ENCODE results near the gene AAMP. TPM values are rescaled to one million over a fixed set of nuclear protein-coding genes. Genes with fewer than 3 reads are reported as not detected.
"Not testable (repeated sequence)": the region's sequence is repeated elsewhere in the genome, so short reads cannot be mapped to it uniquely, and the experiment has no call there.

AAMP gene
- total RNA-seq, 2 experiments from 2014 or later, result 45.2 to 51.7 TPM

GRCh38 chr2:218276986-218277755, 7.2 kb upstream of the AAMP start:
- Mint-ChIP-seq H3K36me3 (peaks cover 19% of the 10 kb centered on the region), H3K4me3 (no peak overlapping the region)

DNA sequence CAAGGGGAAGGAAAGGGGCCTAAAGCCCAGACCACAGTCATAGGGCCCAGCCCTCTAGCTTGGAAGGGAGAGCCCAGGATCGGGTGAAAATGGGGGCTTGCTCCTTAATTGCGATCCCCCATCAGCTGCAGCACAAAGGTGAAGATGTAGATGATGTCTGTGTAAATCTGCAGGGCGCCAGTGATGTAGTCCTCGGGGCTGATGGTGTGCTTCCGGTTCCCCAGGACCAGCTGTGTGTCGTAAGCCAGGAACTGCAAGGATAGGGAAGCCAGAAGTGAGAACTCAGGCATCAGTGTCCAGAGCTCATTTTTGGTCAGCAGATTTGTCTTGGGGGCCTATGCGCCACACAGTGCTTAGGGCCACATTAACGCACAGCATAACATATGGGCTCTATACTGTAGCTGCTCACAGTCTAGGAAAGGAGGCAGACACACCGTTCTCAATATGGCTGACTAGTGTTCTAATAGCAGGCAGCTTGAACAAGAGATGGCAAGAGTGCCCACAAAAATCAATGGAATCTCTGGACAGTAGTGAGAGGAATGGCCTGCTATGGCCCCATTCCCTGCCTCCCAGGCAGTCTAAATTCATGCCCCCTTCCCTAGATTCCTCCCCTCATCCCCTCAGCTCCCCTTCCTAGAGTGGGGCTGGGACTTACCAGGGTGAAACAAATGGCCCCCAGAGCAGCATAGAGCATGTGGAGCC, 5.6 kb upstream of the AAMP start:
- Mint-ChIP-seq H3K36me3 (peaks cover 17% of the 10 kb centered on the region), H3K4me1 (peaks cover 23% of the 10 kb centered on the region), H3K4me3 (no peak overlapping the region), H3K27ac (no peak overlapping the region), H3K27me3 (no peaks in the 10 kb centered on the region), H3K9me3 (no peaks in the 10 kb centered on the region)
- ATAC-seq (ENCODE audit: low read depth), result no peak
- POLR2A ChIA-PET, result interaction anchor here (0.5 to 7.8 kb wide), 3 partner anchors 10 to 444 kb away, joined by 4 to 76 read pairs (median 5); no protein-coding TSS in a partner anchor
- DNase-seq, result no peak

More at GRCh38 chr2:218276986-218277755, 7.2 kb upstream of the AAMP start:
- Mint-ChIP-seq H3K27ac (peak overlapping the region; percentile 35), H3K4me1 (peaks cover 12% of the 10 kb centered on the region), H3K9me3 (no peaks in the 10 kb centered on the region), H3K27me3 (no peaks in the 10 kb centered on the region)
- ATAC-seq (ENCODE audit: low read depth), result no peak
- POLR2A ChIA-PET, result interaction anchor here (7.8 kb wide), 1 partner anchor 8 kb away, joined by 76 read pairs; no protein-coding TSS in a partner anchor
- no peak for DNase-seq

DNA sequence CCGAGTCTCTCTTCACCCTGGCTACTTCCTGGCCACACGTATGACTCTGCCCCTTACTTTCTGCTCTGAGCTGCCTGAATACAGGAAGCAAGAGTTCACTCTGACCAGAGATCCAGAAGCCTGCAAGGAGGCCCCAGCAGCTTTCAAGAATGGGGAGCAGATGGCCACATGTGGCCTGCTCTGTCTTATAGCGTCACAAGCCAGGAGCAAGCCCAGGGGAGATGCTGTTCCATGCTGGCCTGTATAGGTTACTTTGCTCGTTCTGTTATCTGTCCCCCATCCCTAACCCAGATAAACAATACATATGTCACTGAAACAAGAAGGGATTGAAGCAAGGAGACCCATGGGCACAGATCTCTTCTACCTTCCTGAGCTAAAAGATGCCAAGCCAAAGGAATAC, 4.6 kb upstream of the AAMP start:
- H3K4me1 Mint-ChIP-seq, result peaks cover 23% of the 10 kb centered on the region
- H3K4me3 Mint-ChIP-seq, result no peak overlapping the region
- no peak for DNase-seq
- peaks cover 11% of the 10 kb centered on the region for H3K36me3 Mint-ChIP-seq
- H3K27ac Mint-ChIP-seq, result no peak overlapping the region
- H3K27me3 Mint-ChIP-seq, result no peaks in the 10 kb centered on the region
- no peaks in the 10 kb centered on the region for H3K9me3 Mint-ChIP-seq
- POLR2A ChIA-PET, result interaction anchor here (0.5 to 7.8 kb wide), 3 partner anchors 11 to 23 kb away, joined by 4 to 76 read pairs (median 5); no protein-coding TSS in a partner anchor
- ATAC-seq (ENCODE audit: low read depth), result no peak

GRCh38 chr2:218273908-218274249, 3.9 kb upstream of the AAMP start:
- POLR2A ChIA-PET, result interaction anchor here (1.0 to 7.8 kb wide), 4 partner anchors 12 to 120 kb away, joined by 3 to 76 read pairs (median 5); no protein-coding TSS in a partner anchor
- peaks cover 13% of the 10 kb centered on the region for H3K36me3 Mint-ChIP-seq
- no peak for DNase-seq

DNA sequence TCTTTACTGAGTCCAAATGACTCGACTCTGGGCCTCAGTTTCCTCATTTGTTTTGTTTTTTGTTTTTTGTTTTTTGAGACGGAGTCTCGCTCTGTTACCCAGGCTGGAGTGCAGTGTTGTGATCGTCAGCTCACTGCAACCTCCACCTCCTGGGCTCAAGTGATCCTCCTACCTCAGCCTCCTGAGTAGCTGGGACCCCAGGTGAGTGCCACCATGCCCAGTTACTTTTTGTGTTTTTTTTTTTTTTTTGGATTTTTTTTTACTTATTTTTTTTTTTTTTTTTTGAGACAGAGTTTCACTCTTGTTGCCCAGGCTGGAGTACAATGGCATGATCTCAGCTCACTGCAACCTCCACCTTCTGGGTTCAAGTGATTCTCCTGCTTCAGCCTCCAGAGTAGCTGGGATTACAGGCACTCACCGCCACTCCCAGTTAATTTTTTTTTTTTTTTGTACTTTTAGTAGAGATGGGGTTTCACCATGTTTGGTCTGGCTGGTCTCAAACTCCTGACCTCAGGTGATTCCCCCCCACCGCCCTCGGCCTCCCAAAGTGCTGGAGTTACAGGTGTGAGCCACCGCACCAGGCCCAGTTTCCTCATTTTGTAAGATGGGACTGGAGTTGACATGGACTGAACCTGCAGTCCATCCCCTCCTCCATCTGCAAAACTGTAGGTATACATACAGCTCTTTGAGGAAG, 3.4 kb upstream of the AAMP start:
- H3K9me3 Mint-ChIP-seq; H3K4me3 Mint-ChIP-seq; ATAC-seq (ENCODE audit: low read depth); H3K27me3 Mint-ChIP-seq; DNase-seq: not testable (repeated sequence)
- Mint-ChIP-seq H3K36me3 (peaks cover 13% of the 10 kb centered on the region), H3K27ac (peak overlapping the region; percentile 64), H3K4me1 (peaks cover 28% of the 10 kb centered on the region)
- POLR2A ChIA-PET, result interaction anchor here (0.7 to 7.8 kb wide), 7 partner anchors 12 to 1501 kb away, joined by 3 to 76 read pairs (median 3); no protein-coding TSS in a partner anchor

More at GRCh38 chr2:218273908-218274249, 3.9 kb upstream of the AAMP start:
- Mint-ChIP-seq H3K27me3 (no peaks in the 10 kb centered on the region), H3K27ac (peak overlapping the region; percentile 64), H3K4me1 (peaks cover 28% of the 10 kb centered on the region), H3K9me3 (no peaks in the 10 kb centered on the region), H3K4me3 (no peak overlapping the region)
- ATAC-seq (ENCODE audit: low read depth), result no peak

DNA sequence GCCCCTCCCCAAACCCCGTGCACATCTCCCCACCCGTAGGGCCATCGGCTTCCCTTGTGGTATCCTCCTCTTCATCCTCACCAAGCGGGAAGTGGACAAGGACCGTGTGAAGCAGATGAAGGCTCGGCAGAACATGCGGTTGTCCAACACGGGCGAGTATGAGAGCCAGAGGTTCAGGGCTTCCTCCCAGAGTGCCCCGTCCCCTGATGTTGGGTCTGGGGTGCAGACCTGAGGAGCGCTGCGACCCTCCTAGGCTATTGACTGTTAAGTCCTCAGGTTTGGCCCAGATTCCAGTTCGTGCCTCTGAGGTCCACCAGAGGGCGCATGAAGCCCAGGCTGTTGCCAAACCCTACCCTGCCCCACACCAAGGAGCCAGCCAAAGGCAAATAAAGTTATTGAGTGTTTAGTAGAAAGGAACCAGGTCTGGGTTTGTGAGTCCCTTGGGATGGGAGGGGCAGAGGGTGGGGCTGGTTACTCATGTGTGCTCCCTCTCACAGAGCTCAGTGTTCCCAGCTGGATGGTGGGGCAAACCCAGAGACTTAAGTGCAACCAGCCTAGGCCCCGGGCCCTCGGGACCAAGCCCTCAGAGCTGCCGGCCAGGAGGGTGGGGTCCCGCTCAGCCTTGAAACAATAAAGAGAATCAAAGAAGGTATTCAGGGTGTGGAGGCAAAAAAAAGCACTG, 2.7 kb upstream of the AAMP start:
- DNase-seq (peak; percentile 76), ATAC-seq (ENCODE audit: low read depth) (peak; percentile 13)
- peaks cover 13% of the 10 kb centered on the region for H3K36me3 Mint-ChIP-seq
- H3K27ac Mint-ChIP-seq, result peak overlapping the region; percentile 32
- no peaks in the 10 kb centered on the region for H3K9me3 Mint-ChIP-seq
- no peaks in the 10 kb centered on the region for H3K27me3 Mint-ChIP-seq
- peaks cover 28% of the 10 kb centered on the region for H3K4me1 Mint-ChIP-seq
- POLR2A ChIA-PET, result interaction anchor here (0.7 to 7.8 kb wide), 9 partner anchors 13 to 1500 kb away, joined by 3 to 76 read pairs (median 3); no protein-coding TSS in a partner anchor
- peak overlapping the region; percentile 37 for H3K4me3 Mint-ChIP-seq

- Mint-ChIP-seq H3K27me3 (no peaks in the 10 kb centered on the region), H3K9me3 (no peaks in the 10 kb centered on the region), H3K36me3 (peaks cover 12% of the 10 kb centered on the region), H3K4me3 (peak overlapping the region; percentile 91), H3K4me1 (peaks cover 29% of the 10 kb centered on the region), H3K27ac (peak overlapping the region; percentile 7)
- no peak for ATAC-seq (ENCODE audit: low read depth)
- POLR2A ChIA-PET, result interaction anchor here (1.0 to 7.8 kb wide), 4 partner anchors 14 to 128 kb away, joined by 3 to 76 read pairs (median 6); partner anchors contain the start of gene CTDSP1
- DNase-seq, result no peak
Observed at GRCh38 chr2:218271865-218272530, 2.1 kb upstream of the AAMP start.

GRCh38 chr2:218271487-218271797, 1.5 kb upstream of the AAMP start:
- Mint-ChIP-seq H3K4me3 (peak overlapping the region; percentile 91), H3K4me1 (peaks cover 31% of the 10 kb centered on the region), H3K27ac (peak overlapping the region; percentile 91), H3K36me3 (peaks cover 11% of the 10 kb centered on the region), H3K27me3 (no peaks in the 10 kb centered on the region), H3K9me3 (no peaks in the 10 kb centered on the region)
- ATAC-seq (ENCODE audit: low read depth) (no peak), DNase-seq (no peak)
- POLR2A ChIA-PET, result interaction anchor here (1.0 to 7.8 kb wide), 5 partner anchors 14 to 129 kb away, joined by 3 to 76 read pairs (median 7); partner anchors contain the start of gene CTDSP1

GRCh38 chr2:218270721-218271486, 967 bp upstream of the AAMP start:
- H3K27ac Mint-ChIP-seq, result peak overlapping the region; percentile 91
- H3K4me1 Mint-ChIP-seq, result peaks cover 31% of the 10 kb centered on the region
- POLR2A ChIA-PET, result interaction anchor here (0.6 to 7.8 kb wide), 12 partner anchors 9 to 192 kb away, joined by 3 to 76 read pairs (median 6); partner anchors contain the start of genes ARPC2, CTDSP1 and GPBAR1
- H3K4me3 Mint-ChIP-seq, result peak overlapping the region; percentile 91
- peaks cover 13% of the 10 kb centered on the region for H3K36me3 Mint-ChIP-seq
- ATAC-seq (ENCODE audit: low read depth) (no peak), DNase-seq (no peak)
- no peaks in the 10 kb centered on the region for H3K9me3 Mint-ChIP-seq
- H3K27me3 Mint-ChIP-seq, result no peaks in the 10 kb centered on the region

DNA sequence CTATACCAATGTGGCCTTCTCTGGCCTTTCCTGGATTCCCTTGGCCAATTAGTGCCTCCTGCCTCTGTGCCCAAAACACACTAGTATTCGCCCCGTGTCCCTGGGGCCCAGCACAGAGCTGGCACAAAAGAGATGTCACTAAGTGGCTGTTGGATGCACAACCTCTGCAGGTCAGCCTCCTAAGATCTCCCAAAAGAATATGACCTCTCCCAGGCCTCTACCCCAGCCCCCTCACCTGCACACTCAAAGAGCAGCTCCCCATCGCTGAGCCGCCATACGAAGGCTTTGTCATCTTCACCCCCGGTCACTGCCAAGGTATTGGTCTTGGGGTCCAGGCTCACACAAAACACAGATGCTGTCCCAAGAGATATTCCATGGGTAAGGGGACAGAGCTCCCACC, 2.7 kb downstream of the AAMP start:
- H3K27ac Mint-ChIP-seq, result no peak overlapping the region
- H3K9me3 Mint-ChIP-seq, result no peaks in the 10 kb centered on the region
- H3K4me1 Mint-ChIP-seq, result peaks cover 28% of the 10 kb centered on the region
- POLR2A ChIA-PET, result interaction anchor here (1.1 kb wide), 1 partner anchor 9 kb away, joined by 7 read pairs; no protein-coding TSS in a partner anchor
- ATAC-seq (ENCODE audit: low read depth), result no peak
- H3K27me3 Mint-ChIP-seq, result no peaks in the 10 kb centered on the region
- H3K36me3 Mint-ChIP-seq, result peaks cover 7% of the 10 kb centered on the region
- no peak overlapping the region for H3K4me3 Mint-ChIP-seq
- no peak for DNase-seq

DNA sequence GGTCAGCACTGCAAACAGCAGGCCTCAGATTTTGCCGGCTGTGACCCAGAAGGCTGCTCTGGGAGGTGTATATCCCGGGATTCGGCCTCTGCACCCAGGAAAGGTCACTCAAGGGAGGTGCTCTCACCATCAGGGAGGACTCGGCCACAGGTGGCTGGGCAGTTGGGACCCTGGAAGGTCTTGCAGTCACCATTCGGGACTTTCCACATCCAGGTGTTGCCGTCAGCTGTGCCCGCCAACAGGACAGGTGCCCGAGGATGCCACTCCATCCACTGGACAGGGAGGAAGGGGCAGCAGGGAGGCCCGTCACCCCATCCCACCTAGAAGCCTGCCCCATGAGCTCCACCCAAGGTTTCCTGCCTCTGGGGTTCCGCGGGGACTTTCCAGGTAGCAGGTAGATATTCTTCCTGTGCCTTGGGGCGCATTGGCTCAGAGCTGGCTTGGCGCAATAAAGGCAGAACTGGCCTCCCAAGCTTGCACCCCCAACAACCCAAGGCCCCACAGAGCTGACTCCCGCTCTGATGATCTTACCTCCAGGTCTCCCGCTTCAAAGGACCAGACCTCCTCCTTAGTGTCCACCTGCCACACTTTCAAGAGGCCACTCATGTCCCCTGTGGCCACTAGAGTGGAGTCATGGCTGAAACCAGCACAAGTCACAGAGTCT, 3.5 kb downstream of the AAMP start:
- Mint-ChIP-seq H3K4me3 (no peak overlapping the region), H3K36me3 (peaks cover 7% of the 10 kb centered on the region), H3K27me3 (no peaks in the 10 kb centered on the region), H3K4me1 (peaks cover 20% of the 10 kb centered on the region), H3K9me3 (no peaks in the 10 kb centered on the region), H3K27ac (peak overlapping the region; percentile 68)
- POLR2A ChIA-PET, result interaction anchor here (1.2 to 1.3 kb wide), 2 partner anchors 9 to 50 kb away, joined by 4 to 5 read pairs; no protein-coding TSS in a partner anchor
- DNase-seq, result no peak
- ATAC-seq (ENCODE audit: low read depth), result no peak

All from activated naive CD8-positive, alpha-beta T cell treated with anti-CD3 and anti-CD28 coated beads, Interleukin-2, amount 10 ng/mL, durations not matched to agents 7 days and 5 days (primary cell).